Measurements from ENCODE around the gene TIMP2.
"Not testable (repeated sequence)": the region's sequence is repeated elsewhere in the genome, so short reads cannot be mapped to it uniquely, and the experiment has no call there.

TIMP2 gene

GRCh38 chr17:78903101-78903779 lies 21.9 kb downstream of the TIMP2 start, which contains the start of gene CEP295NL:
Gene CEP295NL, minus strand, starts transcription at chr17:78903201. Its CDS starts 1,373 bp downstream, at chr17:78901828.
- no peak for DNase-seq

- not testable (repeated sequence) for DNase-seq
These were observed 23.0 kb downstream of the TIMP2 start for GRCh38 chr17:78902231-78902630.

- DNase-seq, result no peak
These were observed 23.4 kb downstream of the TIMP2 start for GRCh38 chr17:78901806-78902205.

GRCh38 chr17:78900816-78901215 lies 24.4 kb downstream of the TIMP2 start:
- no peak for DNase-seq

- DNase-seq, result no peak
These were observed 25.6 kb downstream of the TIMP2 start for GRCh38 chr17:78899361-78900260.

GRCh38 chr17:78898947-78899346 lies 26.2 kb downstream of the TIMP2 start:
- no peak for DNase-seq

- DNase-seq, result no peak
These were observed 26.9 kb downstream of the TIMP2 start for GRCh38 chr17:78898075-78898836.

- DNase-seq, result no peak
These were observed 27.5 kb downstream of the TIMP2 start for GRCh38 chr17:78897664-78898047.

GRCh38 chr17:78896834-78897663 lies 28.1 kb downstream of the TIMP2 start:
- DNase-seq, result no peak

GRCh38 chr17:78896091-78896833 lies 28.9 kb downstream of the TIMP2 start:
- DNase-seq, result no peak

GRCh38 chr17:78895322-78895721 lies 29.9 kb downstream of the TIMP2 start:
- DNase-seq, result no peak

GRCh38 chr17:78893684-78894083 lies 31.5 kb downstream of the TIMP2 start:
- DNase-seq, result no peak

GRCh38 chr17:78892936-78893379 lies 32.2 kb downstream of the TIMP2 start:
- no peak for DNase-seq

- no peak for DNase-seq
These were observed 32.7 kb downstream of the TIMP2 start for GRCh38 chr17:78892520-78892919.

- no peak for DNase-seq
These were observed 33.1 kb downstream of the TIMP2 start for GRCh38 chr17:78892062-78892456.

- no peak for DNase-seq
These were observed 33.7 kb downstream of the TIMP2 start for GRCh38 chr17:78891406-78892061.

GRCh38 chr17:78890498-78890897 lies 34.7 kb downstream of the TIMP2 start:
- no peak for DNase-seq

GRCh38 chr17:78890096-78890495 lies 35.1 kb downstream of the TIMP2 start:
- not testable (repeated sequence) for DNase-seq

- no peak for DNase-seq
These were observed 35.7 kb downstream of the TIMP2 start for GRCh38 chr17:78889531-78889930.

- DNase-seq, result no peak
These were observed 36.2 kb downstream of the TIMP2 start for GRCh38 chr17:78888941-78889518.

- no peak for DNase-seq
These were observed 38.2 kb downstream of the TIMP2 start for GRCh38 chr17:78886954-78887353.

All from NCI-H2107 (cell line).